ENCODE measurements around the gene CRELD2. TPM values are rescaled to one million over a fixed set of nuclear protein-coding genes. Genes with fewer than 3 reads are reported as not detected.

Gene CRELD2
- total and polyA plus RNA-seq, 2 of the 13 experiments (the other 11 are each of a cell fraction or from before 2014, with no cell fraction given): 17.2 to 44.7 TPM

DNA sequence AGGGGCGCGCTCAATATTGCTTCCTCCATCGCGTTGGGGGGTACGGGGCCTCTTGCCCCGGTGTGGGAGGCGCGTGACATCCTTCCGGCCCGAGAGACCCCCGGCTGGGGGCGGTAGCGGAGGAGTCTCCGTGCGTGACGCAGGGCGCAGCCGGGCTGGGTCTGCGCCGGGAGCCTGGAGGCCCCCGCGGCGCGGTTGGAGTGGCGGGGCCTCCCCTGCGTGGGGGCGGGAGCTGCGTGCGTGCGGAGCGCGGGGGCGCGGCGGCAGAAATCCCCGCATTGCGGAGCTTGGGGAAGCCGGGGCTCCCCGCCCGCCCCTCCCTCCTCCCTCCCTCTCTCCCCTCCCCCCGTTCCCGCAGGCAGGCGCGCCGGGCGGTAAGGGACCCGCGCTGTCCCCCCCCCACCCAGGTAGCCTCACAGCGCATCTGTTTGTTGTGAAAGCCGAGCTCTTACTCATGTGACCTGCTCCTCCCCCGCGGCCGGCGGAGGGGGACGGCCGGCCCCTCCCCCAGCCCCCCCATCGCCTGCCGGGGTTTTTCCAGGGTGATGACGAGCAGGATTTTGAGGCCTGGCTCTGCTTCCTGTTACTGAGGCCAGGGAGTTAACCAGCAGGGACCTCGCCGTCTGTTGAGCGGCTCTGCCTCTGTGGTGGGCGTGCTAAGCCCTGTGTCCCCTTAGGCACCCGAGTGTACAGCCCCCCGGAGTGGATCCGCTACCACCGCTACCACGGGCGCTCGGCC, 43.7 kb downstream of the CRELD2 start (continued):
- TF ChIP-seq, protein P1, sequence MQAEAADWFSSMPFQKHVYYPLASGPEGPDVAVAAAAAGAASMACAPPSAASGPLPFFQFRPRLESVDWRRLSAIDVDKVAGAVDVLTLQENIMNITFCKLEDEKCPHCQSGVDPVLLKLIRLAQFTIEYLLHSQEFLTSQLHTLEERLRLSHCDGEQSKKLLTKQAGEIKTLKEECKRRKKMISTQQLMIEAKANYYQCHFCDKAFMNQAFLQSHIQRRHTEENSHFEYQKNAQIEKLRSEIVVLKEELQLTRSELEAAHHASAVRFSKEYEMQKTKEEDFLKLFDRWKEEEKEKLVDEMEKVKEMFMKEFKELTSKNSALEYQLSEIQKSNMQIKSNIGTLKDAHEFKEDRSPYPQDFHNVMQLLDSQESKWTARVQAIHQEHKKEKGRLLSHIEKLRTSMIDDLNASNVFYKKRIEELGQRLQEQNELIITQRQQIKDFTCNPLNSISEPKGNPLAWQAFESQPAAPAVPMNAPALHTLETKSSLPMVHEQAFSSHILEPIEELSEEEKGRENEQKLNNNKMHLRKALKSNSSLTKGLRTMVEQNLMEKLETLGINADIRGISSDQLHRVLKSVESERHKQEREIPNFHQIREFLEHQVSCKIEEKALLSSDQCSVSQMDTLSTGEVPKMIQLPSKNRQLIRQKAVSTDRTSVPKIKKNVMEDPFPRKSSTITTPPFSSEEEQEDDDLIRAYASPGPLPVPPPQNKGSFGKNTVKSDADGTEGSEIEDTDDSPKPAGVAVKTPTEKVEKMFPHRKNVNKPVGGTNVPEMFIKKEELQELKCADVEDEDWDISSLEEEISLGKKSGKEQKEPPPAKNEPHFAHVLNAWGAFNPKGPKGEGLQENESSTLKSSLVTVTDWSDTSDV (CRISPR knock-in tag; IDR thresholded peaks at IDR 0.05): no peak; the same call in 1 of the 2 replicates
- TF ChIP-seq CEBPG (CRISPR knock-in tag; IDR thresholded peaks at IDR 0.05) (no peak), MXD4 (CRISPR knock-in tag; IDR thresholded peaks at IDR 0.05) (no peak), SIX4 (CRISPR knock-in tag; IDR thresholded peaks at IDR 0.05) (peak; percentile 95), ZNF790 (CRISPR knock-in tag; IDR thresholded peaks at IDR 0.05; ENCODE audit: borderline replicate concordance) (0 out of 2 replicates have a peak, but pooled peaks have one; percentile 19), ZNF562 (CRISPR knock-in tag; IDR thresholded peaks at IDR 0.05; ENCODE audit: borderline replicate concordance) (no peak), ZNF883 (CRISPR knock-in tag; IDR thresholded peaks at IDR 0.05; ENCODE audit: not compliant biosample characterization) (no peak), PHF20 (CRISPR knock-in tag; IDR thresholded peaks at IDR 0.05) (peak; percentile 32; the same call in 1 of the 2 replicates), ZNF33B (CRISPR knock-in tag; IDR thresholded peaks at IDR 0.05) (no peak)
- TF ChIP-seq, protein P2, sequence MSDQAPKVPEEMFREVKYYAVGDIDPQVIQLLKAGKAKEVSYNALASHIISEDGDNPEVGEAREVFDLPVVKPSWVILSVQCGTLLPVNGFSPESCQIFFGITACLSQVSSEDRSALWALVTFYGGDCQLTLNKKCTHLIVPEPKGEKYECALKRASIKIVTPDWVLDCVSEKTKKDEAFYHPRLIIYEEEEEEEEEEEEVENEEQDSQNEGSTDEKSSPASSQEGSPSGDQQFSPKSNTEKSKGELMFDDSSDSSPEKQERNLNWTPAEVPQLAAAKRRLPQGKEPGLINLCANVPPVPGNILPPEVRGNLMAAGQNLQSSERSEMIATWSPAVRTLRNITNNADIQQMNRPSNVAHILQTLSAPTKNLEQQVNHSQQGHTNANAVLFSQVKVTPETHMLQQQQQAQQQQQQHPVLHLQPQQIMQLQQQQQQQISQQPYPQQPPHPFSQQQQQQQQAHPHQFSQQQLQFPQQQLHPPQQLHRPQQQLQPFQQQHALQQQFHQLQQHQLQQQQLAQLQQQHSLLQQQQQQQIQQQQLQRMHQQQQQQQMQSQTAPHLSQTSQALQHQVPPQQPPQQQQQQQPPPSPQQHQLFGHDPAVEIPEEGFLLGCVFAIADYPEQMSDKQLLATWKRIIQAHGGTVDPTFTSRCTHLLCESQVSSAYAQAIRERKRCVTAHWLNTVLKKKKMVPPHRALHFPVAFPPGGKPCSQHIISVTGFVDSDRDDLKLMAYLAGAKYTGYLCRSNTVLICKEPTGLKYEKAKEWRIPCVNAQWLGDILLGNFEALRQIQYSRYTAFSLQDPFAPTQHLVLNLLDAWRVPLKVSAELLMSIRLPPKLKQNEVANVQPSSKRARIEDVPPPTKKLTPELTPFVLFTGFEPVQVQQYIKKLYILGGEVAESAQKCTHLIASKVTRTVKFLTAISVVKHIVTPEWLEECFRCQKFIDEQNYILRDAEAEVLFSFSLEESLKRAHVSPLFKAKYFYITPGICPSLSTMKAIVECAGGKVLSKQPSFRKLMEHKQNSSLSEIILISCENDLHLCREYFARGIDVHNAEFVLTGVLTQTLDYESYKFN (CRISPR knock-in tag; conservative IDR thresholded peaks at IDR 0.05): peak; percentile 40
- TF ChIP-seq, protein P3, sequence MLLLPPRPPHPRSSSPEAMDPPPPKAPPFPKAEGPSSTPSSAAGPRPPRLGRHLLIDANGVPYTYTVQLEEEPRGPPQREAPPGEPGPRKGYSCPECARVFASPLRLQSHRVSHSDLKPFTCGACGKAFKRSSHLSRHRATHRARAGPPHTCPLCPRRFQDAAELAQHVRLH (CRISPR knock-in tag; IDR thresholded peaks at IDR 0.05; ENCODE audit: borderline replicate concordance, low read depth): no peak
- TF ChIP-seq, protein P4, sequence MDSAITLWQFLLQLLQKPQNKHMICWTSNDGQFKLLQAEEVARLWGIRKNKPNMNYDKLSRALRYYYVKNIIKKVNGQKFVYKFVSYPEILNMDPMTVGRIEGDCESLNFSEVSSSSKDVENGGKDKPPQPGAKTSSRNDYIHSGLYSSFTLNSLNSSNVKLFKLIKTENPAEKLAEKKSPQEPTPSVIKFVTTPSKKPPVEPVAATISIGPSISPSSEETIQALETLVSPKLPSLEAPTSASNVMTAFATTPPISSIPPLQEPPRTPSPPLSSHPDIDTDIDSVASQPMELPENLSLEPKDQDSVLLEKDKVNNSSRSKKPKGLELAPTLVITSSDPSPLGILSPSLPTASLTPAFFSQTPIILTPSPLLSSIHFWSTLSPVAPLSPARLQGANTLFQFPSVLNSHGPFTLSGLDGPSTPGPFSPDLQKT (CRISPR knock-in tag; IDR thresholded peaks at IDR 0.05; ENCODE audit: borderline replicate concordance): no peak
- TF ChIP-seq, protein P5, sequence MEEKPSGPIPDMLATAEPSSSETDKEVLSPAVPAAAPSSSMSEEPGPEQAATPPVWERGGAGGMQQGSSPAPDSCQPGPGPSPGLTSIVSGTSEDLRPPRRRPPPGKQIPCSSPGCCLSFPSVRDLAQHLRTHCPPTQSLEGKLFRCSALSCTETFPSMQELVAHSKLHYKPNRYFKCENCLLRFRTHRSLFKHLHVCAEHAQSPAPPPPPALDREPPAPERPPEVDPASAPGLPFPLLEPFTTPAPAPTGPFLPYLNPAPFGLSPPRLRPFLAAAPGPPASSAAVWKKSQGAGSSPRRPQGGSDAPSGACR (CRISPR knock-in tag; IDR thresholded peaks at IDR 0.05): peak; percentile 48; the same call in 1 of the 2 replicates
- TF ChIP-seq, protein P6, sequence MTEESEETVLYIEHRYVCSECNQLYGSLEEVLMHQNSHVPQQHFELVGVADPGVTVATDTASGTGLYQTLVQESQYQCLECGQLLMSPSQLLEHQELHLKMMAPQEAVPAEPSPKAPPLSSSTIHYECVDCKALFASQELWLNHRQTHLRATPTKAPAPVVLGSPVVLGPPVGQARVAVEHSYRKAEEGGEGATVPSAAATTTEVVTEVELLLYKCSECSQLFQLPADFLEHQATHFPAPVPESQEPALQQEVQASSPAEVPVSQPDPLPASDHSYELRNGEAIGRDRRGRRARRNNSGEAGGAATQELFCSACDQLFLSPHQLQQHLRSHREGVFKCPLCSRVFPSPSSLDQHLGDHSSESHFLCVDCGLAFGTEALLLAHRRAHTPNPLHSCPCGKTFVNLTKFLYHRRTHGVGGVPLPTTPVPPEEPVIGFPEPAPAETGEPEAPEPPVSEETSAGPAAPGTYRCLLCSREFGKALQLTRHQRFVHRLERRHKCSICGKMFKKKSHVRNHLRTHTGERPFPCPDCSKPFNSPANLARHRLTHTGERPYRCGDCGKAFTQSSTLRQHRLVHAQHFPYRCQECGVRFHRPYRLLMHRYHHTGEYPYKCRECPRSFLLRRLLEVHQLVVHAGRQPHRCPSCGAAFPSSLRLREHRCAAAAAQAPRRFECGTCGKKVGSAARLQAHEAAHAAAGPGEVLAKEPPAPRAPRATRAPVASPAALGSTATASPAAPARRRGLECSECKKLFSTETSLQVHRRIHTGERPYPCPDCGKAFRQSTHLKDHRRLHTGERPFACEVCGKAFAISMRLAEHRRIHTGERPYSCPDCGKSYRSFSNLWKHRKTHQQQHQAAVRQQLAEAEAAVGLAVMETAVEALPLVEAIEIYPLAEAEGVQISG (CRISPR knock-in tag; IDR thresholded peaks at IDR 0.05): no peak
- TF ChIP-seq, protein P7, sequence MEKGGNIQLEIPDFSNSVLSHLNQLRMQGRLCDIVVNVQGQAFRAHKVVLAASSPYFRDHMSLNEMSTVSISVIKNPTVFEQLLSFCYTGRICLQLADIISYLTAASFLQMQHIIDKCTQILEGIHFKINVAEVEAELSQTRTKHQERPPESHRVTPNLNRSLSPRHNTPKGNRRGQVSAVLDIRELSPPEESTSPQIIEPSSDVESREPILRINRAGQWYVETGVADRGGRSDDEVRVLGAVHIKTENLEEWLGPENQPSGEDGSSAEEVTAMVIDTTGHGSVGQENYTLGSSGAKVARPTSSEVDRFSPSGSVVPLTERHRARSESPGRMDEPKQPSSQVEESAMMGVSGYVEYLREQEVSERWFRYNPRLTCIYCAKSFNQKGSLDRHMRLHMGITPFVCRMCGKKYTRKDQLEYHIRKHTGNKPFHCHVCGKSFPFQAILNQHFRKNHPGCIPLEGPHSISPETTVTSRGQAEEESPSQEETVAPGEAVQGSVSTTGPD (CRISPR knock-in tag; IDR thresholded peaks at IDR 0.05): no peak

Data from HepG2 (cell line).